Right cardiac atrium (tissue), 5 donors: ENCODE measurements around the gene SLX9. TPM values are rescaled to one million over a fixed set of nuclear protein-coding genes. Genes with fewer than 3 reads are reported as not detected.

Source experiments
- ATAC-seq, 2 donors: fragments of 200-7000 bp; cut with Tn5 transposase; one replicate each; pipeline versions ENCODE4 v1.8.0 to v1.9.1; 2020; ENCODE audit warnings: moderate library complexity in 2 of 2, mild to moderate bottlenecking in 1 of 2
- DNase-seq, 3 donors: peaks; one replicate each; pipeline ENCODE4 v3.0.0-alpha.2; 2020
- H3K27ac ChIP-seq: one replicate; pipeline ENCODE4 v1.5.1; 2013; ENCODE audit warnings: mild to moderate bottlenecking, low read length, control low read depth, moderate library complexity
- H3K27me3 ChIP-seq: one replicate; pipeline ENCODE4 v1.6.1; 2013; ENCODE audit not compliant: control insufficient read depth, insufficient read depth
- H3K4me1 ChIP-seq: one replicate; pipeline ENCODE4 v1.6.1; 2013; ENCODE audit warnings: low read length; ENCODE audit not compliant: control insufficient read depth, insufficient read depth
- H3K4me3 ChIP-seq: one replicate; pipeline ENCODE4 v1.5.1; 2013; ENCODE audit warnings: low read length, control low read depth
- H3K9me3 ChIP-seq: one replicate; pipeline ENCODE4 v1.6.1; 2013; ENCODE audit warnings: low read length; ENCODE audit not compliant: control insufficient read depth
- WGBS: extraction: QIAGEN DNeasy Blood & Tissue Kit; methylation state at CpG from one replicate; pipeline ENCODE4 v1.1.7; 2013; 5-methylcytosine and 5-hydroxymethylcytosine counted together
- intact Hi-C, 4 donors: fragments of 100-400 bp; cut with DNase I; formaldehyde crosslinking; loops; one replicate each; pipeline versions ENCODE4 v1.11.0 to v1.14.0; 2022 to 2023
- polyA plus RNA-seq: library from polyadenylated mRNA; stranded (reverse); fragments of 200-250 nt; gene quantifications from one replicate; pipeline ENCODE4 v1.2.3, GENCODE V29; 2013
- total RNA-seq, 4 donors: library from RNA; stranded (reverse); fragmentation: NEBNext Ultra II Directional; extraction: Animal tissue kit (Norgen Biotek cat#: 25700); gene quantifications; one replicate each; pipeline ENCODE4 v1.2.1, GENCODE V29; 2021
- donor health status: healthy with polysubstance abuse.
- donor health status: DM: no; HTN: yes; CAD: no.
- donor health status: DM: no; HTN: no; CAD: no.
- donor health status: DM: no; HTN: yes; CAD: no; lungs with severe emphysema.
- donor health status: DM: yes; HTN: yes; CAD: no.

The SLX9 gene
- total and polyA plus RNA-seq, 5 donors = 19.2 to 26.5 (median 25.1) TPM

DNA sequence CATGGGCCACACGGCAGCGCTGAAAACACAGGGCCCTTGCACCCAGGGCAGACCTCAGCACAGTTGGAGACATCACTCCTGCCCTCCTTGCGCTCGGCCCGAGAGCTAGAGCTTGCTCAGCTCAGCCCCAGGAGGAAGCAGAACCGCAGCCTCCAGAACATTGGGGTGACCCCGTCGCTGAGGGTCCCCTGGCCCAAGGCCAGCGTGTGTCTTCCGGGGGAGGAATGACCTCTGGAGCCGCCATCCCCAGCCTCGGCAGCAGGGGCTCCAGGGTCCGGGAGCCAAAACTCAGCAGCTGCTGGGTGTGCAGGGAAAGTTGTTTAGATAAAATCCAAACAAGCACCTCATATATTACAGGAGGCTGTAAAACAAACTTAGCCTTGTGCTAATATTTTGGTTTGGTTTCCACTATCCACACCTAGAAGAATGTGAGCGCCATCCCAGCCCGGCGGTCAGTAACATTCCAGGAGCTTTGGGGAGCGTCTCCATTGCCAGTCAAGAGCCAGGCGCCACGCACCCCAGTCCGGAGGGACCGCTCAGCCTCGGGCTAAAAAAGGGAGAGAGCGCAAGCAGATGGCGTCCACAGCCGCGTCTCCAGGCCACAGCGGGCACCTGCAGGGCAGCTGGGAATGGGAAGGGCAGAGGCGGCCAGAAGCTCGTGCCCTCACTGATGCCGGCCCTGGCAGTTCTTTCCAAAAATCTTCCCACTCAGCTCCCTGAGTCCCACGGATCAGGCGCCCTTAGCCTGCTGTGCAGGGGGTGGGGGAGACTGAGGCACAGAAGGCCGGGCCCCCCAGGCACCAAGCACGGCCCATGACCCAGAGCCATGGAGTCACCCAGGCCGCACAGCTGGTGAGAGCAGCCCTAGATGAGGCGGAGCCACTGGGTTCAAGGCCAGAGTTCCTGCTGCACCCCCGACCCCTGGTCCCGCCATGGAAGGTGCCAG, 52.0 kb downstream of the SLX9 start:
- H3K27me3 ChIP-seq = no peaks in the 10 kb centered on the region
- WGBS = 65% methylated on average over 38 of the region's 38 CpGs
- H3K27ac ChIP-seq = no peak overlapping the region
- ATAC-seq (no peak), DNase-seq (peak; percentile 8 to 59 (median 43))
- H3K4me1 ChIP-seq = no peaks in the 10 kb centered on the region
- intact Hi-C loops = no loop called here
- H3K9me3 ChIP-seq = no peaks in the 10 kb centered on the region
- H3K4me3 ChIP-seq = no peak overlapping the region

- intact Hi-C loops = no loop called here
- 94% methylated on average over 13 of the region's 13 CpGs for WGBS
- peak; percentile 14 to 49 (median 40) for DNase-seq
- ATAC-seq = no peak
- Histone ChIP-seq H3K4me1 (no peaks in the 10 kb centered on the region), H3K9me3 (no peaks in the 10 kb centered on the region), H3K27ac (no peak overlapping the region), H3K4me3 (no peak overlapping the region), H3K27me3 (no peaks in the 10 kb centered on the region)
Observed at GRCh38 chr21:44992608-44993031, 52.8 kb downstream of the SLX9 start.

GRCh38 chr21:44993321-44994046, 53.7 kb downstream of the SLX9 start:
- Histone ChIP-seq H3K27ac (no peak overlapping the region), H3K4me1 (no peaks in the 10 kb centered on the region), H3K4me3 (no peak overlapping the region), H3K9me3 (no peaks in the 10 kb centered on the region), H3K27me3 (no peaks in the 10 kb centered on the region)
- ATAC-seq (no peak), DNase-seq (peak; percentile 14 to 64 (median 39))
- intact Hi-C loops = no loop called here
- WGBS = 91% methylated on average over 20 of the region's 20 CpGs

GRCh38 chr21:44994047-44994694, 54.3 kb downstream of the SLX9 start:
- H3K27ac ChIP-seq = no peak overlapping the region
- intact Hi-C loops = no loop called here
- no peak for ATAC-seq
- no peaks in the 10 kb centered on the region for H3K27me3 ChIP-seq
- WGBS = 57% methylated on average over 24 of the region's 24 CpGs
- no peak overlapping the region for H3K4me3 ChIP-seq
- H3K9me3 ChIP-seq = no peaks in the 10 kb centered on the region
- peak; percentile 51 to 80 (median 72) for DNase-seq
- no peaks in the 10 kb centered on the region for H3K4me1 ChIP-seq

DNA sequence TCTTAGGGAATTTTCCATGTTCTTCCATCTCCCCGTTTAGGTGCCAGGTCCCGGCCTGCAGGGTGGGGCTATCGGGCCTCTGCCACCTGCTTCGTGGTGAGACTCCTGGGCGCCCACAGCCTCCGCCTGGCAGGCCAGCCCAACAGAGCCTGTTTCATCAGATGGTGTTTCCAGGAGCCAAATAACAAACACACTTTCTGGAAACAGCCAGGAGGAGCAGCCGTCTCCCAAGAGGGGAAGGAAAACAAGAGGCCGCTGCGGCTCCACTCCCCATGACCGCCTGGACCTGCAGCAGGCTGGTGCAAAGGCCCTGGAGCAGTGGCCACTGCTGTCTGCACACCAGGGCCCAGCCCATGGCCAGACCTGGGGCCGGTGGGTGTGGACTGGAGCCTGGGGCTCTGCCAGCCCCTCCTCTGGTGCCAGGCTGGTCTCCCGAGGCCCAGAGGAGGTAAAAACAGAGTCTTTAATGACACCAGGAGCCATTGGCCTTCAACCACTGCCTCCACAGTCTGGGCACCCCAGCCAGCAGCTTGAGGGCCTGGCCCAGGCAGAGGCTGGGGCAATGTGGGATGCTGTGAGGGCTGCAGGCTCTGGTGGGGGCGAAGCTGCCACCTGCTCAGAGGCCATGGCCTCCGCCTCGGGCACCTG, 55.0 kb downstream of the SLX9 start:
- no peaks in the 10 kb centered on the region for H3K9me3 ChIP-seq
- H3K27ac ChIP-seq = no peak overlapping the region
- H3K27me3 ChIP-seq = no peaks in the 10 kb centered on the region
- DNase-seq = peak; percentile 14 to 67 (median 58)
- no peaks in the 10 kb centered on the region for H3K4me1 ChIP-seq
- WGBS = 67% methylated on average over 15 of the region's 15 CpGs
- H3K4me3 ChIP-seq = no peak overlapping the region
- intact Hi-C loops = no loop called here
- ATAC-seq = no peak

- H3K27ac ChIP-seq = no peak overlapping the region
- no peaks in the 10 kb centered on the region for H3K4me1 ChIP-seq
- WGBS = 88% methylated on average over 23 of the region's 23 CpGs
- DNase-seq (peak; percentile 15 to 60 (median 47)), ATAC-seq (no peak)
- no peaks in the 10 kb centered on the region for H3K27me3 ChIP-seq
- H3K9me3 ChIP-seq = no peaks in the 10 kb centered on the region
- no peak overlapping the region for H3K4me3 ChIP-seq
- intact Hi-C loops = no loop called here
Observed at GRCh38 chr21:44995343-44995941, 55.6 kb downstream of the SLX9 start.

DNA sequence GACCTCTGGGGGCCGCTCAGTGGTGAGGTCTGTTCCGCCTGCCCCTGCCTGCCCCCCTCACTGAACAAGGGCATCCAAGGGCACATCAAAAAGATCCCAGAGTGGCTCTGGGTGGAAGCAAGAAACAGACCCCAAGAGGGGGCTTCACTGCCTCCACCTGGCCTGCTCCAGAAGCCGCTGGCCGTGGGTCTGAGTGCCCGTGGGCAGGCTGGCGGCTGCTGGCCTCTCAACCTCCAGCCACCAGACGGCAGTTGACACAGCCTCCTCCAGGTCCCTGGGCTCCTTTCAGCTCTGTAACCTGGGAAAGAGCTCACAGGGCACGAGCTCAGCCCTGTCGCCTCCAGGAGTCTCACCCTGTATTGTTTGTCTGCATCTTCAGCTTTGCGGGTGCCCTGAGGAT, 56.3 kb downstream of the SLX9 start:
- intact Hi-C loops = no loop called here
- no peaks in the 10 kb centered on the region for H3K27me3 ChIP-seq
- no peak overlapping the region for H3K27ac ChIP-seq
- WGBS = 95% methylated on average over 10 of the region's 10 CpGs
- no peaks in the 10 kb centered on the region for H3K9me3 ChIP-seq
- no peaks in the 10 kb centered on the region for H3K4me1 ChIP-seq
- ATAC-seq (no peak), DNase-seq (peak; percentile 4 to 29 (median 14))
- H3K4me3 ChIP-seq = no peak overlapping the region

DNA sequence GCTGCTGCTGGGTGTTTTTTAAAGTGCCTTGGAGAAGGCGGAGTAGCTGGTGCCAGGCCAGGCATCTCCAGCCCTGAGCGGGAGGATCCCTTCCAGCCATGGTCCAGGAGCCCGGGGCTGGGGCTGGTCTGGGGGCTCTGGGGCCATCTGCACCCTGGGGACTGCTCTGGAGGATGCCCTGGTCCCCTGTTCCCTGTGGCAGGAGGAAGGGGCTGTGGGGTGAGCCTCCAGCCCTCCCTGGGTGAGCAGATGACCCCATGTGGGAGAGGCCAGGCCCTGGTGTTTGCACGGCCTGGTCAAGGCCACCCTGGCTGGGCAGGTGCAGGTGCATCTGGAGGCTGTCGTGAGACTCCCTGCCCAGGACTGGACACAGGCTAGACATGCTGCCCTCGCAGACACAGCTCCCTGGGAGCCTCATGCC, 56.7 kb downstream of the SLX9 start:
- no peak for ATAC-seq

GRCh38 chr21:44996983-44997936, 57.4 kb downstream of the SLX9 start:
- intact Hi-C loops = no loop called here
- ATAC-seq (no peak), DNase-seq (peak; percentile 15 to 59 (median 37))
- no peak overlapping the region for H3K27ac ChIP-seq
- H3K4me1 ChIP-seq = no peaks in the 10 kb centered on the region
- no peaks in the 10 kb centered on the region for H3K9me3 ChIP-seq
- 85% methylated on average over 36 of the region's 36 CpGs for WGBS
- H3K4me3 ChIP-seq = no peak overlapping the region
- no peaks in the 10 kb centered on the region for H3K27me3 ChIP-seq

More for the DNA sequence above, 56.7 kb downstream of the SLX9 start:
- H3K4me1 ChIP-seq = no peaks in the 10 kb centered on the region
- peak in 2 of 3 donors; percentile 9 to 13 for DNase-seq
- 90% methylated on average over 6 of the region's 6 CpGs for WGBS
- no peak overlapping the region for H3K27ac ChIP-seq
- no peaks in the 10 kb centered on the region for H3K9me3 ChIP-seq
- H3K27me3 ChIP-seq = no peaks in the 10 kb centered on the region
- H3K4me3 ChIP-seq = no peak overlapping the region
- intact Hi-C loops = no loop called here
